Measurements from ENCODE around the gene DAPK1.

DNA sequence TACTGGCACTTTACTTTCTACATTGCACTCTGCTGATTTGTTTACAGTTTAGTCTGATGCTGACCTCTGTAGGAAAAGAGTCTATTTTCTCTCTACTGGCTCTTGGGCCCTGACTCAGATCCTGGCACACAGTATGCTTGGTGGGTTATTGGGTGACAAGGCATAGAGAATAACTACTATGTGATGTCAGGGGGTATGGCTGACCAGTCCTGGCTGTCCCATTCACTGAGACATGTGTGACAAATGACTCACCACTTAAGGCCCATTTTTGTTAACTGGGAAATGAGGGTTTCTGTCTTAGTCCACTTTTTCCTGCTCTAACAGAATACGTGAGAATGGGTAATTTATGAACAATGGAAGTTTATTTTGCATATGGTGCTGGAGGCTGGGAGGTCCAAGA, 66.4 kb downstream of the DAPK1 start:
- TF ChIP-seq, protein P1, sequence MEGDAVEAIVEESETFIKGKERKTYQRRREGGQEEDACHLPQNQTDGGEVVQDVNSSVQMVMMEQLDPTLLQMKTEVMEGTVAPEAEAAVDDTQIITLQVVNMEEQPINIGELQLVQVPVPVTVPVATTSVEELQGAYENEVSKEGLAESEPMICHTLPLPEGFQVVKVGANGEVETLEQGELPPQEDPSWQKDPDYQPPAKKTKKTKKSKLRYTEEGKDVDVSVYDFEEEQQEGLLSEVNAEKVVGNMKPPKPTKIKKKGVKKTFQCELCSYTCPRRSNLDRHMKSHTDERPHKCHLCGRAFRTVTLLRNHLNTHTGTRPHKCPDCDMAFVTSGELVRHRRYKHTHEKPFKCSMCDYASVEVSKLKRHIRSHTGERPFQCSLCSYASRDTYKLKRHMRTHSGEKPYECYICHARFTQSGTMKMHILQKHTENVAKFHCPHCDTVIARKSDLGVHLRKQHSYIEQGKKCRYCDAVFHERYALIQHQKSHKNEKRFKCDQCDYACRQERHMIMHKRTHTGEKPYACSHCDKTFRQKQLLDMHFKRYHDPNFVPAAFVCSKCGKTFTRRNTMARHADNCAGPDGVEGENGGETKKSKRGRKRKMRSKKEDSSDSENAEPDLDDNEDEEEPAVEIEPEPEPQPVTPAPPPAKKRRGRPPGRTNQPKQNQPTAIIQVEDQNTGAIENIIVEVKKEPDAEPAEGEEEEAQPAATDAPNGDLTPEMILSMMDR (IDR thresholded peaks at IDR 0.05): no peak
- TF ChIP-seq POLR2A (IDR thresholded peaks at IDR 0.05): no peak

All from adrenal gland (tissue), 5 donors.